ENCODE measurements around the gene CCDC106. TPM values are rescaled to one million over a fixed set of nuclear protein-coding genes. Genes with fewer than 3 reads are reported as not detected.

The CCDC106 gene
- 3.1 TPM for total RNA-seq

DNA sequence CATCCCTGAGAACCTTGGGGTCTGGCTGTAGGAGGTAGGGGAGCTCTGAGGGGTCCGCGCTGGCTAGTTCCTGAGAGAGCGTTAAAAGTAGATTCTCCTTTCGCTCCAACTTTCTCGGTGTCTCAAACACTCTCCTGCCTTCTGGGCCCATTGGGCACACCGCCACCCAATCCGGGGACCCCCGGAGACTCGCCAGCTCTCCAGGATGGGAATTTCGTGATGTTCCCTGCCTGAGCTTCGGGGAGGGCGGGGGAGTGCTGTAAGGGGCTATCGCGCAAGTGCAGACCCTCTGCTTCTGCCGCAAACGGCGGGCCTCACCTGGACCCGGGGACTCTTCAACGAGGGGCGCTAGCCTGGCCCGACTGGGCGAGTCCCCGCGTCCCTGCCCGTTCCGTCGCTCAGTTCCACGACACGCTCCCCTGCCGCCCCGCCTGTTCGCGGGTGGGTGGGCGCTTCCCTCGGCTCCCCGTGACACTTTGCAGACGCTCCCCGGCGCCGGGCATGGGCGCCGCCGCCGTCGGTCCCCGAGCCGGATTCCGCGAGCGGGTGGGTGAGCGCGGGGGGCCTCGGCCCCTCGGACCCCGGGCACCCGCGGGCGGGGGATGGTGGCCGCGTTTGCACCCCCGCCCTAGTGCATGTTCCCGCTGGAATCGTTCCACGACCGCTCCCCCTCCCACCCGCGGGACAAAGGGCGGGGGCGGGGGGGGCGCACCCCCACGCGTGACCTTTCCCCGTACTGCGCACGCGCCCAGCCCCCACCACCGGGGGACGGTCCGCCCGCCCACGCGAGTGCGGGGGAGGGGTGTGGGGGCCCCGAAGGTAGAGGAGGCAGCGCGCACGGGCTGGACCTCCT lies at the start of gene CCDC106:
Gene CCDC106, plus strand, starts transcription at position 481 of the 853 bp plus-strand sequence. CDS start 835 bp downstream, outside the sequence.
- peak within 1 kb of the TSS; percentile 80 to 88 (median 87) for H3K9ac ChIP-seq (ENCODE audit: low read depth in 1 of 3, low read length in 3 of 3)

DNA sequence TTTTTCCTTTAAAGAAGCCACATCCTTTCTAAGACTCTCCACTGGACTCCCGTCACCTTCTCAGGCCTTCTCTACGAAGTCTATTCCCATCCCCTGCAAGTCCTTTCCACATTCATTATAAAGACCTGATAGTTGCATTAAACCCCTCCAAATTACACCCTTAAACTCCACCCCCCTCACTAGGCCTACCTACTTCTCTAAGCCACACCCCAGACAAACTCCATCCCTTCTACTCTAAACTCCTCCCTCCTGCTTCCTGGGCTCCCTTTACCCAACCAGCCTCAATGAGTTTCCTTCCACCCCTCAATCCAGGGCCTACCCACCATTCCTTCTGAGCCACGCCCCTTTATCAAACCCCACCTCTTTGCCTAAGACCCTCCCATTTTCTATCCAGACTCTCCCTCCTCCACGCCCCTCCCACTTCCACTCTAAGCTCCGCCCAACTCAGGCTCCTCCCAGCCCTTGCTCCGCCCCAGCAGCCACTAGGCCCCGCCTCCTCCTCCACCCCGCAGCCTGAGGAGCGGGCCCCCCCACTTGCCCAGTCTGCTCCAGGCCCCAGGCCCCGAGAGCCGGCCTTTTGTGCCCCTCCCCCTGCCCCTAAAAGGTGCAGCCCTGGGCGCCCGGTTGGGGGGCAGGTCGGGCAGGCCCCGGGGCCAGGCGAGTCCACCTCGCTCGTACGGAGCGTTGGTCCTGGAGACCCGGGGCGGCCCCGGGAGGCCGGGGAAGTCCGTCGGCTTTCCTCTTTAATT lies 49.1 kb upstream of the CCDC106 start:
- H3K4me1 ChIP-seq (ENCODE audit: control insufficient read depth in 3 of 3, insufficient read depth in 3 of 3, low read length in 3 of 3), result peaks cover 14 to 20% (median 17%) of the 10 kb centered on the region in 3 donors
- H3K27me3 ChIP-seq (ENCODE audit: control insufficient read depth in 3 of 3, insufficient read depth in 3 of 3, low read length in 3 of 3), result no peaks in the 10 kb centered on the region
- peaks cover 8 to 23% (median 18%) of the 10 kb centered on the region in 3 donors for H3K36me3 ChIP-seq (ENCODE audit: control insufficient read depth in 3 of 3, insufficient read depth in 3 of 3, low read length in 3 of 3)
- no peaks in the 10 kb centered on the region for H3K9me3 ChIP-seq (ENCODE audit: control insufficient read depth in 3 of 3, low read length in 3 of 3)
- peak overlapping the region; percentile 77 to 95 (median 79) for H3K4me3 ChIP-seq (ENCODE audit: low read length in 3 of 3)
- peak overlapping the region; percentile 98 for H3K27ac ChIP-seq (ENCODE audit: low read depth, low read length)
- H3K9ac ChIP-seq (ENCODE audit: low read depth in 1 of 3, low read length in 3 of 3), result peak overlapping the region; percentile 77 to 95 (median 94)

More for the DNA sequence above, at the start of gene CCDC106:
- peaks cover 12 to 16% (median 14%) of the 10 kb centered on the region in 3 donors for H3K36me3 ChIP-seq (ENCODE audit: control insufficient read depth in 3 of 3, insufficient read depth in 3 of 3, low read length in 3 of 3)
- H3K4me3 ChIP-seq (ENCODE audit: low read length in 3 of 3), result peak within 1 kb of the TSS; percentile 78 to 87 (median 85)
- H3K4me1 ChIP-seq (ENCODE audit: control insufficient read depth in 3 of 3, insufficient read depth in 3 of 3, low read length in 3 of 3), result peaks cover 36 to 44% (median 38%) of the 10 kb centered on the region in 3 donors
- peak within 1 kb of the TSS; percentile 60 for H3K27ac ChIP-seq (ENCODE audit: low read depth, low read length)
- H3K27me3 ChIP-seq (ENCODE audit: control insufficient read depth in 3 of 3, insufficient read depth in 3 of 3, low read length in 3 of 3), result no peaks in the 10 kb centered on the region
- no peaks in the 10 kb centered on the region for H3K9me3 ChIP-seq (ENCODE audit: control insufficient read depth in 3 of 3, low read length in 3 of 3)

DNA sequence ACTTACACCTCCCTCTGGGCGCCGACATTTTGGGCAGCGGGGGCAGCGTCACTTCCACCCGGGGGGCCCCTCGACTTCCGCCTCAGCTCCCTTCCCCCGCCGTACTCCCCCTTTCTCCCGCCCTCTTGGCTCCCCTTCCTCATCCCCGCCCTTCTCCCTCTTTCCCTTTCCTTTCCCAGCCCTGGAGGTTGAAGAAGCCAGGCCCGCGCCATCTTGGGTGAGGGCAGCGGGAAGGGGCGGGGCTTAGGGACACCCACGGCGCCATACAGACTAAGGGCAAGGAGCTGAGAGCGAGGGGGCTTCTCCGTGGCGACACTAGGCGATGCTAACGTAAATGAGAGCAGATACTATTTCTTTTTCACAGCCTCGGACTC lies 48.6 kb upstream of the CCDC106 start, which contains the start of gene FIZ1:
Gene FIZ1, minus strand, starts transcription at position 50 of the 374 bp plus-strand sequence. CDS start 1,652 bp downstream, outside the sequence.
- H3K27ac ChIP-seq (ENCODE audit: low read depth, low read length), result peak within 1 kb of the TSS; percentile 98

DNA sequence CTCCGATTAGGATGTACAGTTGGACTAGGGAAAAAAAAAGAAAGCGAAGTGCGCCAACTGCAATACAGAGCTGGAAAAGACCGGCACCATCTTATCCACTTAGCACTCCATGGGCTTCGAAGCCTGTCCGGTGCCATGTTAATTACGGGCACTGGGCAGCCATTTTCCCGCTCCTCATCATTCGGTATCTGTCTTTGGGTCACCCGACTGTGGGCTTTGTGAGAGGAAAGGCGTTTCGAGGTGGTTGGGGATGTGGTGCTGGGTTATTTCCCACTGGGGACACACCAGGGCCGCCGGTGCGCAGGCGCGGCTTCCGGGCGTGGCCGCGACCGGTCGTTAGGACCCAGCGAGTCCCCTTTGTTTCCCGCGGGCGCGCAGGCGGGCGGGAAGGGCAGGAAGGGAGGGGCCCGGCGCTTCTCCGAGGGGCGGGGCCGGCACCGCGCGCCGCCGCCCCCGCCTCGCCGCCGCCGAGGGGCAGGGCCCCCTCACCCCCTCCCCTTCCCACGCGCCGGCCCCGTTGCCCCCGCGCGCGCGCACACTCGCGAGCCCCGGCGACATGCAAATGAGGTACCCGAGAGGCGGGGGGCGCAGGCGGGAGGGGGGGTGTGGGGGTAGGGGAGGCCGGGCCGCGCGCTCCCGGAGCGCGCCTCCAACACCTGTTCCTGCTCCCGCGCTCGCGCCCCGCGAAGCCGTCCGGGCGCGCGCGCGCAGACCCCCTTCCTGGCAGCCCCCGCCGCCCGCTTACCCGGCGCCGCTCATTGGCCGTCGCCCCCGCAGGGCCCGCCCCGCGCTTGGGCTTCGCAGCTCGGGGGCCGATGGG lies 48.0 kb upstream of the CCDC106 start, which contains the start of gene ZNF524:
Gene ZNF524, plus strand, starts transcription at position 447 of the 820 bp plus-strand sequence. CDS start 1,825 bp downstream, outside the sequence.
- H3K27ac ChIP-seq (ENCODE audit: low read depth, low read length), result peak within 1 kb of the TSS; percentile 98
- H3K9me3 ChIP-seq (ENCODE audit: control insufficient read depth in 3 of 3, low read length in 3 of 3), result no peaks in the 10 kb centered on the region
- H3K9ac ChIP-seq (ENCODE audit: low read depth in 1 of 3, low read length in 3 of 3), result peak within 1 kb of the TSS; percentile 93 to 95 (median 94)

More for the DNA sequence above, 48.6 kb upstream of the CCDC106 start, which contains the start of gene FIZ1:
- peak within 1 kb of the TSS; percentile 93 to 95 (median 94) for H3K9ac ChIP-seq (ENCODE audit: low read depth in 1 of 3, low read length in 3 of 3)
- no peaks in the 10 kb centered on the region for H3K9me3 ChIP-seq (ENCODE audit: control insufficient read depth in 3 of 3, low read length in 3 of 3)
- no peaks in the 10 kb centered on the region for H3K27me3 ChIP-seq (ENCODE audit: control insufficient read depth in 3 of 3, insufficient read depth in 3 of 3, low read length in 3 of 3)
- H3K36me3 ChIP-seq (ENCODE audit: control insufficient read depth in 3 of 3, insufficient read depth in 3 of 3, low read length in 3 of 3), result peaks cover 8 to 22% (median 17%) of the 10 kb centered on the region in 3 donors
- peak within 1 kb of the TSS; percentile 79 to 95 (median 93) for H3K4me3 ChIP-seq (ENCODE audit: low read length in 3 of 3)
- H3K4me1 ChIP-seq (ENCODE audit: control insufficient read depth in 3 of 3, insufficient read depth in 3 of 3, low read length in 3 of 3), result peaks cover 15 to 21% (median 17%) of the 10 kb centered on the region in 3 donors

DNA sequence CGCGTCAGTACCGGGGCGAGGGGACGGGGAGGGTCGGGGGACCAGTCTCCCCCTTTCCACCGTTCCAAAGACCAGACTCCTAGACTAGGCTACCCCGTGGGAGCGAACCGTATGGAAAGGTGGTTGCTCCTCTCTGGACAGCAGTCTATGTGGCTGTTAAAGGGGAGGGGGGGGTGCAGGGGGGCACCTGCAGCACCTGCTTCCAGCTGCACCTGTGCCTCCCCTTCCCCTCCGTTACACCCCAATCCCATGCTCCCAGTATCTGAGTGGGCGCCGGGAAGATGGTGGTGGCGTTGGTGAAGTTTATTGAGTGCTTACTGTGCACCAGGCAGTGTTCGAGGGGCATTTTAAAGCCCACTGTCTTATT lies 47.4 kb upstream of the CCDC106 start:
- Histone ChIP-seq H3K27me3 (ENCODE audit: control insufficient read depth in 3 of 3, insufficient read depth in 3 of 3, low read length in 3 of 3) (no peaks in the 10 kb centered on the region), H3K4me1 (ENCODE audit: control insufficient read depth in 3 of 3, insufficient read depth in 3 of 3, low read length in 3 of 3) (peaks cover 17 to 22% (median 19%) of the 10 kb centered on the region in 3 donors), H3K36me3 (ENCODE audit: control insufficient read depth in 3 of 3, insufficient read depth in 3 of 3, low read length in 3 of 3) (peaks cover 5 to 11% (median 10%) of the 10 kb centered on the region in 3 donors), H3K9ac (ENCODE audit: low read depth in 1 of 3, low read length in 3 of 3) (peak overlapping the region; percentile 75 to 87 (median 77)), H3K27ac (ENCODE audit: low read depth, low read length) (peak overlapping the region; percentile 98), H3K4me3 (ENCODE audit: low read length in 3 of 3) (peak overlapping the region; percentile 72 to 79 (median 77)), H3K9me3 (ENCODE audit: control insufficient read depth in 3 of 3, low read length in 3 of 3) (no peaks in the 10 kb centered on the region)

More for the DNA sequence above, 48.0 kb upstream of the CCDC106 start, which contains the start of gene ZNF524:
- H3K36me3 ChIP-seq (ENCODE audit: control insufficient read depth in 3 of 3, insufficient read depth in 3 of 3, low read length in 3 of 3), result peaks cover 5 to 16% (median 13%) of the 10 kb centered on the region in 3 donors
- no peaks in the 10 kb centered on the region for H3K27me3 ChIP-seq (ENCODE audit: control insufficient read depth in 3 of 3, insufficient read depth in 3 of 3, low read length in 3 of 3)
- H3K4me3 ChIP-seq (ENCODE audit: low read length in 3 of 3), result peak within 1 kb of the TSS; percentile 79 to 95 (median 93)
- peaks cover 17 to 26% (median 19%) of the 10 kb centered on the region in 3 donors for H3K4me1 ChIP-seq (ENCODE audit: control insufficient read depth in 3 of 3, insufficient read depth in 3 of 3, low read length in 3 of 3)

DNA sequence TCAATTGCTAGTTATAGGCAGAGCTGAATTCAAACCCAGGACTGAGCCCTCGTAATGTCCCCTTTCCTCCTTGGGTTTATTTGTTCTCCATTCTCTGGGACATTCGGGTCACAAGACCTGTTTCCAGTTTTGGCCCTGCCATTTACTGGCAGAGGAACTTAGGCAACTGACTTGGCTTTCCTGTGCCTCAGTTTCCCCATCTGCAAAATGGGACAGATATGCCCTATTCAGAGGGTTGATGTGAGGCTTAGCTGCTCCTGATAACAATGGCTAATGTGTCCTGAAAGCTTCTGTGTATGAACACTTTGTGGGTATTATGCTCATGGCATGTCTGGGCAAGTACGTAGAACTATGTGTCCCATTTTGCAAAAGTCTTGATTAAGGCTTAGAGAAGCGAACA lies 46.9 kb upstream of the CCDC106 start:
- Histone ChIP-seq H3K9ac (ENCODE audit: low read depth in 1 of 3, low read length in 3 of 3) (peak overlapping the region; percentile 75 to 87 (median 77)), H3K4me1 (ENCODE audit: control insufficient read depth in 3 of 3, insufficient read depth in 3 of 3, low read length in 3 of 3) (peaks cover 18 to 23% (median 18%) of the 10 kb centered on the region in 3 donors)

DNA sequence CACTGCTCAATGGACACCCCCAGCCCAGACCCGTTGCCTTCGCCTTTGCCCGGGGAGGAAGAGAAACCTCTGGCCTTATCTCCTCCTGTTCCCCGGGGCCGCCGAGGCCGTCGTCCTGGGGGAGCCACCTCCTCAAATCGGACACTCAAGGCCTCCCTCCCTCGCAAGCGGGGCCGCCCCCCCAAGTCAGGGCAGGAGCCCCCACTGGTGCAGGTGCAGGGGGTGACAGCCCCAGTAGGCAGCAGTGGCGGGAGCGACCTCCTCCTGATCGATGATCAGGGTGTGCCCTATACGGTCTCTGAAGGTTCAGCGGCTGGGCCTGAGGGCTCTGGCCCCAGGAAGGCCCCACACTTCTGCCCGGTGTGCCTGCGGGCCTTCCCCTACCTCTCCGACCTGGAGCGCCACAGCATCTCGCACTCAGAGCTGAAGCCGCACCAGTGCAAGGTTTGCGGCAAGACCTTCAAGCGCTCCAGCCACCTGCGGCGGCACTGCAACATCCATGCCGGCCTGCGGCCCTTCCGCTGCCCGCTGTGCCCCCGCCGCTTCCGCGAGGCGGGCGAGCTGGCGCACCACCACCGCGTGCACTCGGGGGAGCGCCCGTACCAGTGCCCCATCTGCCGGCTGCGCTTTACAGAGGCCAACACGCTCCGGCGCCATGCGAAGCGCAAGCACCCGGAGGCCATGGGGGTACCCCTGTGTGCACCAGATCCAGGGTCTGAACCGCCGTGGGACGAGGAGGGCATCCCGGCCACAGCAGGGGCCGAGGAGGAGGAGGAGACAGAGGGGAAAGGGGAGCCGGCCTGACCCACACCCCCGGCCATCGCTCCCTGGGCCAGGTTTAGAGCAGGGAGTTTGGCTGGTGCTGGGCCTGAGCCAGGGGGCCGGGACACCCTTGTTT lies 45.7 kb upstream of the CCDC106 start:
- Histone ChIP-seq H3K9ac (ENCODE audit: low read depth in 1 of 3, low read length in 3 of 3) (no peak overlapping the region), H3K27ac (ENCODE audit: low read depth, low read length) (no peak overlapping the region), H3K4me1 (ENCODE audit: control insufficient read depth in 3 of 3, insufficient read depth in 3 of 3, low read length in 3 of 3) (peaks cover 26 to 34% (median 31%) of the 10 kb centered on the region in 3 donors), H3K36me3 (ENCODE audit: control insufficient read depth in 3 of 3, insufficient read depth in 3 of 3, low read length in 3 of 3) (peaks cover 0 to 4% (median 1%) of the 10 kb centered on the region in 3 donors), H3K4me3 (ENCODE audit: low read length in 3 of 3) (no peak overlapping the region), H3K27me3 (ENCODE audit: control insufficient read depth in 3 of 3, insufficient read depth in 3 of 3, low read length in 3 of 3) (no peaks in the 10 kb centered on the region), H3K9me3 (ENCODE audit: control insufficient read depth in 3 of 3, low read length in 3 of 3) (no peaks in the 10 kb centered on the region)

More for the DNA sequence above, 46.9 kb upstream of the CCDC106 start:
- peaks cover 4 to 7% (median 6%) of the 10 kb centered on the region in 3 donors for H3K36me3 ChIP-seq (ENCODE audit: control insufficient read depth in 3 of 3, insufficient read depth in 3 of 3, low read length in 3 of 3)
- peak overlapping the region; percentile 98 for H3K27ac ChIP-seq (ENCODE audit: low read depth, low read length)
- peak overlapping the region; percentile 72 to 79 (median 77) for H3K4me3 ChIP-seq (ENCODE audit: low read length in 3 of 3)
- H3K27me3 ChIP-seq (ENCODE audit: control insufficient read depth in 3 of 3, insufficient read depth in 3 of 3, low read length in 3 of 3), result no peaks in the 10 kb centered on the region
- H3K9me3 ChIP-seq (ENCODE audit: control insufficient read depth in 3 of 3, low read length in 3 of 3), result no peaks in the 10 kb centered on the region

DNA sequence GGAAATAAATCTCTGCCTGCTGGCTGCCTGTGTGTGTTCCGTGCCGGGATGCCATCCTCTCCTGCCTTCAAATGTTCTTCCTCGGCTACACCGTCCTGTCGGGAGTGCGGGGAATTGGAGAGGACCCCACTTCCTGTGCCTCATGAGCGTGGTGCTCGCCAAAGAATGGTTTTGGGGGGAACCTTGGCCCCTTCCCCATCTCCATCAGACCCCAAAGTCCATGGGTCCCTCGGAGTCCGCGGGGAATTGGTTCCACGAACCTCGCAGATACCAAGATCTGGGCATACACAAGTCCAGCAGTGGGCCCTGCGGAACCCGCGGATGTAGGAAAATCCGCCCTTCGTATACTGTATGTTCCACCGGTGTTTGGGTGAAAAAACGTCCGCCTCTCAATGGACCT lies 44.9 kb upstream of the CCDC106 start:
- Histone ChIP-seq H3K36me3 (ENCODE audit: control insufficient read depth in 3 of 3, insufficient read depth in 3 of 3, low read length in 3 of 3) (peaks cover 0 to 4% (median 2%) of the 10 kb centered on the region in 3 donors), H3K4me1 (ENCODE audit: control insufficient read depth in 3 of 3, insufficient read depth in 3 of 3, low read length in 3 of 3) (peaks cover 34 to 35% (median 34%) of the 10 kb centered on the region in 3 donors), H3K27ac (ENCODE audit: low read depth, low read length) (no peak overlapping the region), H3K9me3 (ENCODE audit: control insufficient read depth in 3 of 3, low read length in 3 of 3) (no peaks in the 10 kb centered on the region), H3K4me3 (ENCODE audit: low read length in 3 of 3) (no peak overlapping the region), H3K9ac (ENCODE audit: low read depth in 1 of 3, low read length in 3 of 3) (no peak overlapping the region), H3K27me3 (ENCODE audit: control insufficient read depth in 3 of 3, insufficient read depth in 3 of 3, low read length in 3 of 3) (no peaks in the 10 kb centered on the region)
